Left lung (tissue), 10 donors: ENCODE data around the gene R3HDML. TPM values are rescaled to one million over a fixed set of nuclear protein-coding genes. Genes with fewer than 3 reads are reported as not detected.
"Not testable (repeated sequence)": the region's sequence is repeated elsewhere in the genome, so short reads cannot be mapped to it uniquely, and the experiment has no call there.

Experiments used
- ATAC-seq: fragments of 200-7000 bp; cut with Tn5 transposase; one replicate; pipeline ENCODE4 v1.9.1; 2020; ENCODE audit warnings: moderate library complexity
- DNase-seq, 4 donors: peaks; one replicate each; pipeline ENCODE4 v3.0.0-alpha.2; 2013 to 2020
- H3K27ac ChIP-seq, 2 donors: fragments of 200-600 bp; sonication (generic) in 1 of 2; one replicate each; pipeline versions ENCODE4 v1.5.0 to v1.8.0; 2020 to 2021
- H3K27me3 ChIP-seq, 2 donors: fragments of 200-600 bp; sonication (generic) in 1 of 2; one replicate each; pipeline versions ENCODE4 v1.5.0 to v1.8.0; 2020 to 2021
- H3K36me3 ChIP-seq, 2 donors: fragments of 200-600 bp; sonication (generic) in 1 of 2; one replicate each; pipeline versions ENCODE4 v1.5.0 to v1.8.0; 2020 to 2021
- H3K4me1 ChIP-seq, 2 donors: fragments of 200-600 bp; one replicate each; pipeline ENCODE4 v1.8.0; 2021
- H3K4me3 ChIP-seq, 2 donors: fragments of 200-600 bp; sonication (generic) in 1 of 2; one replicate each; pipeline versions ENCODE4 v1.5.0 to v1.8.0; 2020 to 2021; ENCODE audit warnings: mild to moderate bottlenecking in 1 of 2
- H3K9me3 ChIP-seq, 2 donors: fragments of 200-600 bp; sonication (generic) in 1 of 2; one replicate each; pipeline versions ENCODE4 v1.5.0 to v1.8.0; 2020 to 2021
- intact Hi-C, 2 donors: fragments of 100-400 bp; cut with DNase I; formaldehyde crosslinking; loops; one replicate each; pipeline versions ENCODE4 v1.11.2 to v1.14.2; 2022
- polyA plus RNA-seq, 6 donors: library from polyadenylated mRNA; unstranded; fragments of 120-200 nt; gene quantifications; one replicate each; pipeline ENCODE4 v1.2.1, GENCODE V29; 2013; ENCODE audit not compliant: insufficient read length in 6 of 6
- total RNA-seq, 2 donors: library from RNA; stranded (reverse); fragmentation: NEBNext Ultra II Directional; extraction: Animal tissue kit (Norgen Biotek cat#: 25700); gene quantifications; one replicate each; pipeline ENCODE4 v1.2.1, GENCODE V29; 2021
- TF ChIP-seq, protein P1 (sequence below), 2 donors: fragments of 200-600 bp; sonication (generic) in 1 of 2; IDR thresholded peaks; one replicate each; pipeline versions ENCODE4 v1.5.0 to v1.8.0; 2021; ENCODE audit warnings: antibody characterized with exemption in 2 of 2
- donor health status: DM: no; HTN: yes; CAD: no.
- donor health status: DM: no; HTN: no; CAD: no.

The R3HDML gene
- total and polyA plus RNA-seq, 8 donors: 2.0 TPM; not detected in 7

DNA sequence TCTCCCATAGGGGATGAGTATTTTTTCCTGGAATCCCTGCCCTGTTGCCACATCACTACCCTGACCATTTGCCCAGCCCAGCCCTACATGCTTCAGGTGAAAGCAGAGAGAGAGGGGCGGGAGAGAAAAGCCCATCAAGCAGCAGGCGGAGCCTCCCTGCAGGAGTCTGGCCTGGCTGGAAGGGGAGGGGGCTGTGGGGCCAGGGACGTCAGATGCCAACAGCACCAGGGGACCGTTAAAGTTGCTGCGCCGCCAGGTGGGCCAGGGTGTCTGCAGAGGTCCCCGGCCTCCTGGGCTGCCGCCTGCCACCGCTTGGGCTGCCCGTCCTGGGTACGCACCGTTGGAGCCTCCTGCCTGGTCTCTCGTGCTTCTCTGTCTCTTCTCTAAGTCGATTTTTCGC is 757 bp upstream of the R3HDML start:
- no peaks in the 10 kb centered on the region for H3K4me1 ChIP-seq
- no peak overlapping the region for H3K4me3 ChIP-seq
- TF ChIP-seq, protein P1, sequence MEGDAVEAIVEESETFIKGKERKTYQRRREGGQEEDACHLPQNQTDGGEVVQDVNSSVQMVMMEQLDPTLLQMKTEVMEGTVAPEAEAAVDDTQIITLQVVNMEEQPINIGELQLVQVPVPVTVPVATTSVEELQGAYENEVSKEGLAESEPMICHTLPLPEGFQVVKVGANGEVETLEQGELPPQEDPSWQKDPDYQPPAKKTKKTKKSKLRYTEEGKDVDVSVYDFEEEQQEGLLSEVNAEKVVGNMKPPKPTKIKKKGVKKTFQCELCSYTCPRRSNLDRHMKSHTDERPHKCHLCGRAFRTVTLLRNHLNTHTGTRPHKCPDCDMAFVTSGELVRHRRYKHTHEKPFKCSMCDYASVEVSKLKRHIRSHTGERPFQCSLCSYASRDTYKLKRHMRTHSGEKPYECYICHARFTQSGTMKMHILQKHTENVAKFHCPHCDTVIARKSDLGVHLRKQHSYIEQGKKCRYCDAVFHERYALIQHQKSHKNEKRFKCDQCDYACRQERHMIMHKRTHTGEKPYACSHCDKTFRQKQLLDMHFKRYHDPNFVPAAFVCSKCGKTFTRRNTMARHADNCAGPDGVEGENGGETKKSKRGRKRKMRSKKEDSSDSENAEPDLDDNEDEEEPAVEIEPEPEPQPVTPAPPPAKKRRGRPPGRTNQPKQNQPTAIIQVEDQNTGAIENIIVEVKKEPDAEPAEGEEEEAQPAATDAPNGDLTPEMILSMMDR (IDR thresholded peaks at IDR 0.05): no peak
- H3K27ac ChIP-seq: no peak overlapping the region
- ATAC-seq (peak; percentile 35), DNase-seq (no peak)
- H3K27me3 ChIP-seq: peaks cover 0 to 44% of the 10 kb centered on the region in 2 donors
- H3K9me3 ChIP-seq: no peaks in the 10 kb centered on the region
- H3K36me3 ChIP-seq: no peaks in the 10 kb centered on the region
- intact Hi-C loops: no loop called here

GRCh38 chr20:44342248-44342647 is 5.4 kb downstream of the R3HDML start:
- H3K27ac ChIP-seq: no peak overlapping the region
- peaks cover 0 to 18% of the 10 kb centered on the region in 2 donors for H3K27me3 ChIP-seq
- intact Hi-C loops: no loop called here
- H3K9me3 ChIP-seq: no peaks in the 10 kb centered on the region
- DNase-seq: no peak
- no peak for ATAC-seq
- H3K36me3 ChIP-seq: no peaks in the 10 kb centered on the region
- TF ChIP-seq, protein P1 (IDR thresholded peaks at IDR 0.05): no peak
- H3K4me3 ChIP-seq: no peak overlapping the region
- no peaks in the 10 kb centered on the region for H3K4me1 ChIP-seq

DNA sequence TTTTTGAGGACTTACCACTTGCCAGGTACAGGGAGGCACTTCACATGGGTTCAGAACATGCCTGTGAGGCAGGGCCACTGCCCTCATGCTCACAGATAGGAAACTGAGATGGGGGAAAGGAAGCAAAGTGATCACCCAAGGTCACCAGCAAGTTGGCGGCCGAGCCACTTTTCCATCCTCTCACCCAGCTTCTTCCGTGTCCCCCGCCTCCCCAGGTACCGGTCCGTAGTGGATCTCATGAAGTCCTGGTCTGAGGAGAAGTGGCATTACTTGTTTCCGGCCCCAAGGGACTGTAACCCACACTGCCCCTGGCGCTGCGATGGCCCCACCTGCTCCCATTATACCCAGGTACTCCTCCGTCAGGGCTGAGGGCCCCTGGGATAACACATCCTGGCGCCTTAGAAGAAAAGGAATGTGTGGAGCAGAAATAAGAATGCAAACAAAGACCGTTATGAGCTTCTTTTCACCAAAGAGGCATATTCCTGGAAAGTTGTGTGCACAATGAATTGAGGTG is 6.4 kb downstream of the R3HDML start:
- Histone ChIP-seq H3K27ac (no peak overlapping the region), H3K27me3 (peaks cover 0 to 13% of the 10 kb centered on the region in 2 donors), H3K4me1 (no peaks in the 10 kb centered on the region), H3K36me3 (no peaks in the 10 kb centered on the region), H3K4me3 (no peak overlapping the region), H3K9me3 (no peaks in the 10 kb centered on the region)
- TF ChIP-seq, protein P1 (IDR thresholded peaks at IDR 0.05): no peak
- intact Hi-C loops: no loop called here
- no peak for DNase-seq
- no peak for ATAC-seq

DNA sequence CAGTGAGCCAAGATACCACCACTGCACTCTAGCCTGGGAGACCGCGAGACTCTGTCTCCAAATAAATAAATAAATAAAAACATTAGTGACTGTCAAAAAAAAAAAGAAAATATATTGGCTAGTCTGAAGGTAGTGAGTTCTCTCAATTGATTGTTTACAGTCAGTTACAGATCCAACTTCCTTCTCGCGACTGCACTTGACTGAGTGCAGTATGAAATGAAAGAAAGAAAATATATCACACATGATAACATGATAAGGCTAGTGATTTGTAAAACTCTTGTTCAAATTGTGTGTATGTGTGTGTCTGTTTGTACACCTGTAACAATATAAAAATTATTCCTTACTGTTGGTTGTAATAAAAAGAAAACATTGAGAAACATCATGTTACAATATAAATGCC is 7.9 kb downstream of the R3HDML start:
- Histone ChIP-seq H3K4me3 (no peak overlapping the region), H3K27me3 (peaks cover 0 to 18% of the 10 kb centered on the region in 2 donors), H3K36me3 (no peaks in the 10 kb centered on the region), H3K27ac (no peak overlapping the region), H3K9me3 (no peaks in the 10 kb centered on the region), H3K4me1 (no peaks in the 10 kb centered on the region)
- DNase-seq: no peak
- intact Hi-C loops: no loop called here
- TF ChIP-seq, protein P1 (IDR thresholded peaks at IDR 0.05): no peak
- ATAC-seq: no peak

DNA sequence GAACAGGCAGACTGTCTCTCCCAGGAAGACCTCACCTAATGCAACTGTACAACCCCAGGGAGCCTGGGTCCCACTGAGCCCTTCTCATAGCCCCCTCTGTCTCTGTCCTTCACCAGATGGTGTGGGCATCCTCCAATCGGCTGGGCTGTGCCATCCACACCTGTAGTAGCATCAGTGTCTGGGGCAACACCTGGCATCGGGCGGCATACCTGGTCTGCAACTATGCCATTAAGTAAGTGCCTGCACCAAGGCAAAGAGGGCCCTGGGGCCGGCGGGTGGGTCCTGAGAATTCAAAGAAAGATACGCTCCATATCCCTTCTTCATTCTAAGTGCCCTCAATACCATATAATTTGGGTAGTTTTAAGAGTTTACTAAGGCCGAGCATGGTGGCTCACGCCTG is 8.3 kb downstream of the R3HDML start:
- no peaks in the 10 kb centered on the region for H3K9me3 ChIP-seq

GRCh38 chr20:44345941-44346340 is 9.1 kb downstream of the R3HDML start:
- peaks cover 0 to 19% of the 10 kb centered on the region in 2 donors for H3K27me3 ChIP-seq
- H3K4me3 ChIP-seq, ATAC-seq, H3K27ac ChIP-seq, DNase-seq, H3K4me1 ChIP-seq, H3K9me3 ChIP-seq, intact Hi-C loops, H3K36me3 ChIP-seq: not testable (repeated sequence)

More for the DNA sequence above, 8.3 kb downstream of the R3HDML start:
- Histone ChIP-seq H3K4me1 (no peaks in the 10 kb centered on the region), H3K27ac (no peak overlapping the region), H3K4me3 (no peak overlapping the region), H3K36me3 (no peaks in the 10 kb centered on the region), H3K27me3 (peaks cover 0 to 19% of the 10 kb centered on the region in 2 donors)
- DNase-seq: peak in 1 of 4 donors; percentile 66
- TF ChIP-seq, protein P1 (IDR thresholded peaks at IDR 0.05): no peak
- ATAC-seq: no peak
- intact Hi-C loops: no loop called here
